GM12878 (cell line): ENCODE data around the gene DEFB110. TPM values are rescaled to one million over a fixed set of nuclear protein-coding genes. Genes with fewer than 3 reads are reported as not detected.

Source experiments
- ATAC-seq: fragments of 200-7000 bp; cut with Tn5 transposase; 3 replicates; pipeline ENCODE4 v1.9.1; 2020; ENCODE audit warnings: mild to moderate bottlenecking, moderate library complexity
- BruUV-seq: library from RNA; stranded (reverse); fragments of 400-500 nt; replicated peaks from 2 replicates; lab custom pipeline; 2021; lab: Mats Ljungman, UMichigan
- CTCF ChIA-PET: fragments of 300-600 bp; sonication (Branson Sonifier 250); formaldehyde crosslinking; extraction: SDS; loops from one replicate; lab custom pipeline; 2021; ENCODE audit warnings: inconsistent platforms; lab: Yijun Ruan, JAX
- POLR2A ChIA-PET: fragments of 350-600 bp; formaldehyde crosslinking; extraction: SDS; loops from one replicate; lab custom pipeline; 2021; ENCODE audit warnings: inconsistent platforms; lab: Charles Lee
- RAD21 ChIA-PET: fragments of 300-600 bp; sonication (Branson Sonifier 250); formaldehyde crosslinking; loops from one replicate; lab custom pipeline; 2023; ENCODE audit warnings: antibody characterized with exemption; ENCODE audit not compliant: unreplicated experiment; lab: Charles Lee
- SMC1A ChIA-PET: fragments of 300-600 bp; sonication (Branson Sonifier 250); formaldehyde crosslinking; loops from one replicate; lab custom pipeline; 2023; ENCODE audit not compliant: unreplicated experiment, uncharacterized antibody; lab: Charles Lee
- DNase-seq: peaks from one replicate; pipeline ENCODE4 v3.0.0-alpha.2; 2011; ENCODE audit warnings: low read depth, low spot score
- FAIRE-seq: peaks from 3 replicates; lab custom pipeline; 2011; peaks lifted over from hg19 to GRCh38; lab: Jason Lieb, UNC
- H2AFZ ChIP-seq: 2 replicates; pipeline ENCODE4 v1.6.0; 2011; ENCODE audit warnings: low read depth, low read length, control low read depth; ENCODE audit not compliant: control insufficient read depth
- H3K27ac ChIP-seq: 2 replicates; pipeline ENCODE4 v1.5.1; 2011; ENCODE audit warnings: control low read depth; ENCODE audit not compliant: control insufficient read depth, insufficient read depth
- H3K27me3 ChIP-seq, 2 experiments: replicated peaks in 1 of 2; 2 replicates each; pipeline versions ENCODE4 v1.6.0 to v1.6.1; 2011; ENCODE audit warnings: low read length in 1 of 2; ENCODE audit not compliant: control insufficient read depth in 2 of 2, insufficient read depth in 2 of 2
- H3K36me3 ChIP-seq, 2 experiments: 2 replicates each; pipeline ENCODE4 v1.5.1; 2011; ENCODE audit warnings: low read length in 1 of 2; ENCODE audit not compliant: control insufficient read depth in 2 of 2, insufficient read depth in 2 of 2
- H3K4me1 ChIP-seq: 2 replicates; pipeline ENCODE4 v1.6.1; 2011; ENCODE audit warnings: mild to moderate bottlenecking, low read length, moderate library complexity, mixed read lengths; ENCODE audit not compliant: control insufficient read depth, insufficient read depth
- H3K4me2 ChIP-seq: 2 replicates; pipeline ENCODE4 v1.6.0; 2011; ENCODE audit warnings: control low read depth; ENCODE audit not compliant: control insufficient read depth, insufficient read depth
- H3K4me3 ChIP-seq: fragments of 200-600 bp; sonication (generic); 2 replicates; pipeline ENCODE4 v1.5.1; 2016
- H3K79me2 ChIP-seq: 2 replicates; pipeline ENCODE4 v1.6.0; 2011; ENCODE audit warnings: low read length; ENCODE audit not compliant: control insufficient read depth, insufficient read depth
- H3K9ac ChIP-seq: 2 replicates; pipeline ENCODE4 v1.8.0; 2011; ENCODE audit warnings: low read length, control low read depth, mixed read lengths; ENCODE audit not compliant: control insufficient read depth, insufficient read depth
- H3K9me3 ChIP-seq: replicated peaks from 3 replicates; pipeline ENCODE4 v1.5.1; 2011; ENCODE audit warnings: mild to moderate bottlenecking, low read length; ENCODE audit not compliant: control insufficient read depth, insufficient read depth
- H4K20me1 ChIP-seq: 2 replicates; pipeline ENCODE4 v1.6.0; 2011; ENCODE audit not compliant: control insufficient read depth, insufficient read depth
- BCL11A ChIP-seq: IDR thresholded peaks from 2 replicates; pipeline ENCODE4 v1.6.1; 2011; ENCODE audit warnings: low read depth, low read length
- CEBPB ChIP-seq, 2 experiments: fragments of 150-350 bp in 1 of 2; IDR thresholded peaks; 2 replicates each; pipeline ENCODE4 v1.6.1; 2012 to 2014; ENCODE audit warnings: low read depth in 2 of 2, low read length in 2 of 2, borderline replicate concordance in 1 of 2, inconsistent platforms in 1 of 2
- CHD1 ChIP-seq: IDR thresholded peaks from 2 replicates; pipeline ENCODE4 v1.6.1; 2012; ENCODE audit warnings: low read depth, low read length, improper control_type of control experiment
- ETV6 ChIP-seq, 2 experiments: fragments of 450-650 bp in 1 of 2; IDR thresholded peaks in 1 of 2; conservative IDR thresholded peaks in 1 of 2; 2 replicates each; pipeline ENCODE4 v1.6.1; 2014; ENCODE audit warnings: antibody characterized with exemption in 1 of 2, borderline replicate concordance in 1 of 2, low read depth in 1 of 2, mild to moderate bottlenecking in 1 of 2, moderate library complexity in 1 of 2
- IRF3 ChIP-seq: fragments of 450-650 bp; IDR thresholded peaks from 2 replicates; pipeline ENCODE4 v1.6.1; 2014; ENCODE audit warnings: mild to moderate bottlenecking
- KAT2A ChIP-seq: conservative IDR thresholded peaks from 2 replicates; pipeline ENCODE4 v1.6.1; 2011; ENCODE audit warnings: low read depth, low read length; ENCODE audit not compliant: control insufficient read depth
- MEF2A ChIP-seq: IDR thresholded peaks from 2 replicates; pipeline ENCODE4 v1.6.1; 2011; ENCODE audit warnings: low read depth, mild to moderate bottlenecking, low read length, moderate library complexity; ENCODE audit not compliant: insufficient read depth
- MLLT1 ChIP-seq: fragments of 450-650 bp; IDR thresholded peaks from 2 replicates; pipeline ENCODE4 v1.6.1; 2016; ENCODE audit warnings: mild to moderate bottlenecking
- MYC ChIP-seq: IDR thresholded peaks from 2 replicates; pipeline ENCODE4 v1.6.1; 2011; ENCODE audit warnings: mild to moderate bottlenecking, low read length, moderate library complexity, inconsistent platforms; ENCODE audit not compliant: insufficient read depth, insufficient replicate concordance, insufficient read length, severe bottlenecking
- NBN ChIP-seq: fragments of 450-650 bp; IDR thresholded peaks from 2 replicates; pipeline ENCODE4 v1.6.1; 2016
- NFIC ChIP-seq: IDR thresholded peaks from 2 replicates; pipeline ENCODE4 v1.6.1; 2012; ENCODE audit warnings: low read depth, mild to moderate bottlenecking, inconsistent platforms, low read length, moderate library complexity
- PML ChIP-seq: IDR thresholded peaks from 2 replicates; pipeline ENCODE4 v1.6.1; 2012; ENCODE audit warnings: low read length, inconsistent platforms
- POU2F2 ChIP-seq: IDR thresholded peaks from 3 replicates; pipeline ENCODE4 v1.6.1; 2011; ENCODE audit warnings: low read depth, mild to moderate bottlenecking, low read length, borderline replicate concordance
- RFX5 ChIP-seq: IDR thresholded peaks from 2 replicates; pipeline ENCODE4 v1.6.1; 2011; ENCODE audit warnings: low read depth, low read length, improper control_type of control experiment
- SIN3A ChIP-seq: IDR thresholded peaks from 2 replicates; pipeline ENCODE4 v1.6.1; 2012; ENCODE audit warnings: low read depth, low read length, improper control_type of control experiment
- SMARCA5 ChIP-seq: fragments of 450-650 bp; IDR thresholded peaks from 2 replicates; pipeline ENCODE4 v1.6.1; 2017; ENCODE audit warnings: mild to moderate bottlenecking
- TBL1XR1 ChIP-seq: IDR thresholded peaks from 2 replicates; pipeline ENCODE4 v1.6.1; 2012; ENCODE audit warnings: low read depth, low read length, improper control_type of control experiment
- YBX1 ChIP-seq: fragments of 450-650 bp; IDR thresholded peaks from 2 replicates; pipeline ENCODE4 v1.6.1; 2016; ENCODE audit warnings: antibody characterized with exemption
- ZNF24 ChIP-seq: fragments of 450-650 bp; IDR thresholded peaks from 2 replicates; pipeline ENCODE4 v1.6.1; 2017; ENCODE audit warnings: antibody characterized with exemption, mild to moderate bottlenecking
- ZZZ3 ChIP-seq: IDR thresholded peaks from 2 replicates; pipeline ENCODE4 v1.6.1; 2011; ENCODE audit warnings: low read depth; ENCODE audit not compliant: control insufficient read depth, insufficient read length
- WGBS: methylation state at CpG from one replicate; pipeline ENCODE4 v1.1.6; 2016; ENCODE audit warnings: low lambda C conversion rate; ENCODE audit not compliant: insufficient replicate concordance, insufficient coverage; ENCODE audit errors: missing lambda C conversion rate; 5-methylcytosine and 5-hydroxymethylcytosine counted together
- in situ Hi-C: fragments of 300-500 bp; cut with MboI; formaldehyde crosslinking; loops from 9 replicates; pipeline ENCODE4 v1.14.3; 2018; ENCODE audit warnings: mixed read lengths
- intact Hi-C: fragments of 100-400 bp; cut with micrococcal nuclease; formaldehyde crosslinking; loops from one replicate; pipeline ENCODE4 v1.14.2; 2022; ENCODE audit not compliant: unreplicated experiment
- polyA plus RNA-seq, 11 experiments: library from polyadenylated mRNA; depleted of rRNA in 4 of 11; unstranded in 6 of 11; stranded (reverse) in 5 of 11; fragments of >200 nt; fragmentation: Nextera tagmentation in 4 of 11; fragmentation: Illumina TruSeq in 1 of 11; extraction: Ambion mirVana in 4 of 11; extraction: Trizol in 1 of 11; gene quantifications; 1 replicate in 1 of 11; 2 replicates in 10 of 11; pipeline versions ENCODE4 v1.2.1 to v1.2.3, GENCODE V29; 2011 to 2016; ENCODE audit warnings: inconsistent platforms in 2 of 11, missing spikeins in 2 of 11, low read depth in 1 of 11
- total RNA-seq, 4 experiments: library from RNA; depleted of rRNA in 3 of 4; stranded (reverse); fragments of >200 nt in 3 of 4; fragmentation: Illumina TruSeq in 1 of 4; extraction: Trizol in 1 of 4; gene quantifications; 2 replicates each; pipeline versions ENCODE4 v1.2.1 to v1.2.3, GENCODE V29; 2013 to 2021

Gene DEFB110
- total and polyA plus RNA-seq, 10 of the 15 experiments (the other 5 are each of a cell fraction or from before 2014, with no cell fraction given) = not detected

- intact Hi-C loops (no loop called here), in situ Hi-C loops (no loop called here)
- no TSS peak for BruUV-seq
Observed at GRCh38 chr6:50070101-50070500, 48.3 kb upstream of the DEFB110 start.

More at GRCh38 chr6:50070101-50070500, 48.3 kb upstream of the DEFB110 start:
- Histone ChIP-seq H3K36me3 (no peaks in the 10 kb centered on the region), H3K4me3 (no peak overlapping the region), H3K9me3 (no peaks in the 10 kb centered on the region), H3K27me3 (no peaks in the 10 kb centered on the region), H3K79me2 (no peaks in the 10 kb centered on the region), H3K4me2 (no peak overlapping the region), H2AFZ (no peak overlapping the region), H3K9ac (no peak overlapping the region), H4K20me1 (no peaks in the 10 kb centered on the region), H3K4me1 (no peaks in the 10 kb centered on the region), H3K27ac (no peak overlapping the region)
- DNase-seq (no peak), ATAC-seq (no peak), FAIRE-seq (no peak)
- CTCF ChIA-PET = no interaction called here
- WGBS = 0% methylated on average over 2 of the region's 2 CpGs
- POLR2A ChIA-PET = no interaction called here
- RAD21 ChIA-PET = no interaction called here
- SMC1A ChIA-PET = no interaction called here
- TF ChIP-seq SMARCA5 = no peak
- TF ChIP-seq RFX5 = no peak
- TF ChIP-seq CHD1 = no peak
- TF ChIP-seq ZNF24 = no peak
- TF ChIP-seq ETV6 (conservative IDR thresholded peaks at IDR 0.05 in 1 of 2, IDR thresholded peaks at IDR 0.05 in 1 of 2; ENCODE audit: borderline replicate concordance in 1 of 2, low read depth in 1 of 2) = no peak
- TF ChIP-seq SIN3A = no peak
- no peak for TF ChIP-seq IRF3
- TF ChIP-seq CEBPB (IDR thresholded peaks at IDR 0.05; ENCODE audit: borderline replicate concordance in 1 of 2, low read depth in 2 of 2, low read length in 2 of 2) = no peak
- TF ChIP-seq POU2F2 = no peak
- no peak for TF ChIP-seq NBN
- no peak for TF ChIP-seq BCL11A
- no peak for TF ChIP-seq MEF2A
- TF ChIP-seq YBX1 = no peak
- TF ChIP-seq NFIC = no peak
- no peak for TF ChIP-seq ZZZ3
- TF ChIP-seq PML = no peak
- no peak for TF ChIP-seq TBL1XR1
- no peak for TF ChIP-seq MYC
- no peak for TF ChIP-seq KAT2A
- no peak for TF ChIP-seq MLLT1
